GM19324 (cell line): ENCODE data around the gene ENAH.

Source experiments
- ATAC-seq: cut with Tn5 transposase; IDR thresholded peaks from one replicate; pipeline ENCODE4 v1.9.1; 2021; ENCODE audit warnings: mild to moderate bottlenecking, moderate library complexity; ENCODE audit not compliant: unreplicated experiment, low FRiP score

ENAH gene

DNA sequence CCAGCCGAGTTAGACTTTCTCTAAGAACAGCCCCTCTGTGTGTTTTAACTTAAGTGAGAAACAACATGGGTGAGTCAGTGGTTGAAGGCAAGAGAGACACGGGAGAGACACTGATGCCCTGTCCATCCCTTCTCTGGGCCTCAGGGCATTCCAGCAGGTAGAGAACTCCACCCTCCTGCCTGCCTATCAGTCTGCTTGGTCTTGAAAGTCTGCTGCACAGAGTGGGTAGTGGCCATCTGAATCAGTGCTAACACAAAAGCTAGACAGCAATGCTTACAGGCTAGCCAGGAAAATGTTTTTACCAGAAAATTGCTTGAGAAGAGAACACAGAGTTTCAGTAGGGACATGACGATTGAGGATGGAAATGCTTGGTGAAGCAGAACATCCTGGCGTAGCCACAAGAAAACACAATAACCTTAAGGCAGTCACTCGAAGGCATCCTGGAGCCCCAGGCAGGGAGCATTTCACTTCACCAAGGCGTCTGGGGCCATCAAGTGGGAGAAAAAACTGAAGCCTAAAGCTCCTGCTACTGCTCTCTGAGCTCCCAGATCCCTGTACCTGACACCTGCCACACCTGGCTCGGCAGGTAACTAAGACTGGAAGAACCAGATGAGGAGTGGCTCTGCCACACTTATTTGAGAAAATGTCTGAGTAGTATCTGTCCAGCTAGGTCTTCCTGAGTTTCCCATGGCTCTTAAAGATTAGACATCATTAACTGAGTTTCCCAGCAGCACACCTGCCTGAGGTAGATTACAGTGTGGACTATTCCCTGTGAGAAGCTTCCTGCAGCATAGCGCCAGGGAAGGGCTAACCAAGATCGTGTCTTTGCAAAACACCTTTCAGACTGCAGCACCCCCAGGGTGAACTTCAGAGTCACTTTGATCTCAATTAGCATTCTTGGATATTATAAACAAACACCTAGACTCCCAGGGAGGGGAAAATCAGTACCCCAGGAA, 207.0 kb downstream of the ENAH start:
- no peak for ATAC-seq

DNA sequence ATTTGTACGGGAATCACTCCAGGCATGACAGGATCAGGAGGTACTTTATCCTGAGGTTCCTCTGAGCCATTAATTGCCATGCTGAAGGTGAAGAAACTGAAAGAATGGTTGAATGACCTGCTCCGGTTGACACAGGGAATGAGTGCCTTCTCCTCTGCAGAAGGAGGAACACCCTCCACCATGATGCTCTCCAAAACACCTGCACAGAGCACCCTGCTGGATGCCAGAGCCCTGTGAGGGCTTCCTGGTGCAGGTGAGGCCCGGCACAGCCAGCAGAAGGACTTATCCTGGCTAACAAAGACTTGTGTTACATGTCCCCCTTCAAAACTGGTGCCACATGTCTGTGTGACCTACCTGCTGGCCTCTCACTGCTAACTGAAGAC, 210.8 kb downstream of the ENAH start:
- no peak for ATAC-seq

DNA sequence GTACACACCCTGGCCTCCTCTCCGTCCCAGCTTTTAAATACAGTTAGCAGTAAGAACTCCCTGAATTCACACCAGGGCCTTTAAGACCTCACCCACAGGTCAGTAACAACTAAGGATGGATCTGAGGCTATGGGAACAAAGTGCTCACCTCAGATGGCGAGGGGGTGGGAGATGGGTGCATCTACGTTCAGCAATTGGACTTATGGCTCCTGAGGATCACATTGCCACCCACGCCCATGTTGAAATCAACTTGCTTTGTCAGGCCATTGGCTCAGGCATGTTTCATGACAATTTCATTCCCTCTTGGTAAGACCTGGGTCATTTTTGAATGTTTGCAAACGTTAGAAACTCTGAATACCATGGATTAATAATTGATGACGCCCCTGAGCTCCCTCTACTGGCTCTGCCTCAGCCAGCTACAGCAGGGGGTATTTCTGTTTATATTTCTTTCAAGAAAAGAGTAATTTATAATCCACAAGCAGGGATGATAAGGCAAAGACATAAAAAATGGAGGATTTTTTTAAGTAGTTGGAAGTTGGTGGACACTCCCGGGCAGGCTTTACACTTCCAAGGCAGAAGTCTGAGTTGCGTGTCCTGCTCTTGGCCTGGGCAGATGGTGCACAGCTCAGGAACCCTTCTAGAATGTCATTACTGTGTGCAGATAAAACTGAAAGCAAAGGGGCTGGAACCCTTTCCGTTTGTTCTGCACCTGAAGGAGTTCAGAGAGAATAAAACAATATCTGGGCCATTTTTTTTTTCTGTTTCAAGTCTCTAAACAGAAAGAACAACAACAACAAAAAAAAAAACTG, 211.4 kb downstream of the ENAH start:
- ATAC-seq, result peak; percentile 61

DNA sequence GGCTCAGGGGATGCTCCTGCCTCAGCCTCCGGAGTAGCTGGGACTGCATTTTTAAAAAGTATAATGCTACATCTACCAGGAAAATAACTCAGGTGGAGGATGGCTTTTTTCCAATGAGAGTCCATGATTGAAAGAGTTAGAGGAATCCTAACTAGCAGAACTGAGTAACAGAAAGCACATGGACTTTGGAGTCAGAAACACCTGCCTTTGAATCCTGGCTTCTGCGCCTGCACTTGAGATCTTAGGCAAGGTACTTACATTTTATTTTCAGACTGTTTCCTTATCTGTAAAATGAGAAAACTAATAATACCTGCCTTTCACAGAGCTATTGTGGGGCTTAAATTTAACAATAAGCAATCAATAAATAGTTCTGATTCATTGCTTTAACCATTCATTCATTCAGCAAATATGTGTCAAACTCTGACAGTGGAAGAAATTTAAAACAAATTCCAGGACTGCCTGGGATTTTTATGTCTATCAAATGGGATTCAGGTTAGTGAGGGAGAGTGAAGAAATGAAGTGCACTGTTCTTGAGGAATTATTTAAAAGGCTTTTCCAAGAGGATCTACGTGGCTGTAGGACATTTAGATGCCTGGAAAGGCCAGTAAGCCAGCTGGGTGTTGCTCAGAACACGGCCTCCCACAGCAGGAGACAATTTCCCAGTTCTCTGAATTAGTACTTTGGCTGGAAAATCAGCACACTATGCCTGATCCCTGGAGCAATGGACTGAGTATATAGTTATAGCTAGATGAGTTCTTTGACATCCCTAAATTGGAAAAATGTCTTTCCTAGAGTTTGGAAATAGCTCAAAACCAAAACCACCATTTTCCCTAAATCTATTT, 212.3 kb downstream of the ENAH start:
- ATAC-seq, result no peak

DNA sequence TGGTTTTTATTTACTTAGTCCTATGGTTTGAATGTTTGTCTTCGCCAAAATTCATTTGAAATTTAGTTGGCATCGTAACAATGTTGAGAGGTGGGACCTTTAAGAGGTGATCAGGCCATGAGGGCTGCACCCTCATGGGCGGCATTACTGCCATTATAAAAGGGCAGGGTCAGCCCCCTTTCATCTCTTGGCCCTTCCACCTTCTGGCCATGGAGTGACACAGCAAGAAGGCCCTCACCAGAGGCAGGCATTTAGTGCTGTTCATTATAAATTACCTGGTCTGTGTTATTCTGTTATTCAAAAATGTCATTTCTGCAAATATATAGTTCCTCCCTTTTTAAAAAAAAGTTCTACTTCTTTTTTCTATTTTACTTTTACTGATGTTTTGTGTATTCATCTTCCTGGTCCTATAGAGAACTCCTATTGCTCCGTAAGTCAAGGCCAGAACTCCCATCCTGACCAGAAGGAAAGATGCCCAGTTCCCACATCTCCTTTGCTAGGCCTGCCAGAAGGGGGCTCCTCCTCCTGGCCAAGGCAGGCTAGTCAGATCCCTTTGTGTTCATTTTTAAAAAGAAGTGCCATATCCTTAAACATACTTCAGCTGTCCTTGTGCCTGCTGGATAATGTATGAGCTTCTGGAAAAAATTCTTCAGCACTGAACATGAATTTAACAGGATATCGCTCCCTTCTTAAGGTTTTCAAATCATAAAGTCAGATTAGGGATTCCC, 215.0 kb downstream of the ENAH start:
- ATAC-seq, result no peak
